IPS-15b (cell line): ENCODE results near the gene NRTN.

ENCODE experiments used
- H3K27me3 ChIP-seq: one replicate; pipeline ENCODE4 v1.6.1; 2013; ENCODE audit warnings: low read length; ENCODE audit not compliant: control insufficient read depth, insufficient read depth
- H3K36me3 ChIP-seq: one replicate; pipeline ENCODE4 v1.6.1; 2013; ENCODE audit warnings: low read length; ENCODE audit not compliant: control insufficient read depth, insufficient read depth
- H3K4me1 ChIP-seq: one replicate; pipeline ENCODE4 v1.6.1; 2013; ENCODE audit warnings: mild to moderate bottlenecking, low read length; ENCODE audit not compliant: control insufficient read depth, insufficient read depth
- H3K4me3 ChIP-seq: one replicate; pipeline ENCODE4 v1.5.1; 2013; ENCODE audit warnings: low read depth, low read length
- H3K9ac ChIP-seq: one replicate; pipeline ENCODE4 v1.6.1; 2013; ENCODE audit warnings: low read depth, mild to moderate bottlenecking, low read length
- H3K9me3 ChIP-seq: one replicate; pipeline ENCODE4 v1.6.1; 2013; ENCODE audit warnings: mild to moderate bottlenecking, low read length; ENCODE audit not compliant: control insufficient read depth, insufficient read depth

NRTN gene

GRCh38 chr19:5782945-5783919, 21.6 kb upstream of the NRTN start:
- Histone ChIP-seq H3K9ac (no peak overlapping the region), H3K4me1 (no peaks in the 10 kb centered on the region), H3K36me3 (peaks cover 37% of the 10 kb centered on the region), H3K27me3 (no peaks in the 10 kb centered on the region), H3K4me3 (no peak overlapping the region), H3K9me3 (no peaks in the 10 kb centered on the region)

DNA sequence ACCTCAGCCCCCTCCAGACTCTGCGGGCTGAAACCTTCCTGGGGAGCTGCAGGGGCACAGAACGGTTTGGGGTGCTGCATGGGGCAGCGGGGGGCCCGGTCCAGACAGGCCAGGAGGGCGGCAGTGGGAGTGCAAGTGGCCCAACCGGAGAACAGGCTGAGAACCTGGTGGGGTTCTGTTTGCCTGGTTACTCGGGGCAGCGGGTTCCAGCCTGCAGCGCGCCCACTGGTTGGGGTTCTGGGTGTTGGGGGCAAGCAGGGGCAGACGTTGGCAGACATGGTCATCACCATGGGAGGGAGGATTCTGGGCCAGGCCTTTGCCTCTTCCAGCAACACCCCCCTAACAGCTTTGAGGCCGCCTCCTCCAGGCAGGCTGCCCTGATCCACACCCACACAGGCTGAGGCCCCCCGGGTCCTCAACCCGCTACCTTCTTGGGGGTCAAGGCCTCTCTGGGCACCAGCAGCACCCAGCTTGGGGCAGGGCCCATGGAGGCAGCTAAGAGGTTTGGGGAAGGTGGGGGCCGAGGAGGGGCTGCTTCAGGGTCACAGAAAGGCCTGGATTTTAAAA, 20.2 kb upstream of the NRTN start, which contains the start of gene PRR22:
Gene PRR22 (minus strand): TSS at position 166 of the 567 bp plus-strand sequence. CDS start 86 bp downstream, at position 80.
- peaks cover 44% of the 10 kb centered on the region for H3K36me3 ChIP-seq
- H3K9ac ChIP-seq: no peak within 1 kb of the TSS
- H3K9me3 ChIP-seq: no peaks in the 10 kb centered on the region
- H3K4me3 ChIP-seq: no peak within 1 kb of the TSS
- no peaks in the 10 kb centered on the region for H3K4me1 ChIP-seq
- no peaks in the 10 kb centered on the region for H3K27me3 ChIP-seq

DNA sequence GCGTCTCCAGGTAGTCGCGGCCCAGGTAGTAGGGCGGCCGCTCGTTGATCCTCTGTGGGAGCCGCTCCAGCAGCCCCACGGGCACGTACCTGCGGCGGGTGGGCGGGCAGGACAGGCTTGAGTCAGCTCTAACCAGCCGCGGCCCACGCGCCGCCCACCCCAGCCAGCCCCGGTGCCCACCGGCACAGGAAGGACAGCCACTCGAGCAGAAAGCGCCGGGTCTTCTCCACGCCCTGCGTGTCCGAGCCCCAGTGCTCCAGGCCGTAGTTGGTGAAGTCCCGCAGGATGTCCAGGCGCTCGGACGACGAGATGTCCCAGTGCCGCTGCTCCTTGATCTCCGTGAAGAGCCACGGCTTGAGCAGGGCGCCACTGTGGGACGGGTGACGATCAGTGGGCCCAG, 19.4 kb upstream of the NRTN start:
- H3K9me3 ChIP-seq: no peaks in the 10 kb centered on the region
- H3K4me3 ChIP-seq: no peak overlapping the region
- peaks cover 48% of the 10 kb centered on the region for H3K36me3 ChIP-seq
- no peaks in the 10 kb centered on the region for H3K27me3 ChIP-seq
- no peak overlapping the region for H3K9ac ChIP-seq
- H3K4me1 ChIP-seq: no peaks in the 10 kb centered on the region

GRCh38 chr19:5786593-5787408, 18.1 kb upstream of the NRTN start:
- Histone ChIP-seq H3K9me3 (no peaks in the 10 kb centered on the region), H3K4me1 (no peaks in the 10 kb centered on the region), H3K36me3 (peaks cover 48% of the 10 kb centered on the region), H3K4me3 (no peak overlapping the region), H3K9ac (no peak overlapping the region), H3K27me3 (no peaks in the 10 kb centered on the region)

GRCh38 chr19:5787409-5788182, 17.3 kb upstream of the NRTN start:
- H3K4me1 ChIP-seq: no peaks in the 10 kb centered on the region
- no peak overlapping the region for H3K4me3 ChIP-seq
- no peak overlapping the region for H3K9ac ChIP-seq
- no peaks in the 10 kb centered on the region for H3K9me3 ChIP-seq
- peaks cover 48% of the 10 kb centered on the region for H3K36me3 ChIP-seq
- H3K27me3 ChIP-seq: no peaks in the 10 kb centered on the region

- Histone ChIP-seq H3K4me3 (no peak overlapping the region), H3K36me3 (peaks cover 48% of the 10 kb centered on the region), H3K9me3 (no peaks in the 10 kb centered on the region), H3K9ac (no peak overlapping the region), H3K27me3 (no peaks in the 10 kb centered on the region), H3K4me1 (no peaks in the 10 kb centered on the region)
Observed at GRCh38 chr19:5788422-5788821, 16.4 kb upstream of the NRTN start.

- H3K4me3 ChIP-seq: no peak overlapping the region
- no peaks in the 10 kb centered on the region for H3K4me1 ChIP-seq
- no peaks in the 10 kb centered on the region for H3K9me3 ChIP-seq
- peaks cover 45% of the 10 kb centered on the region for H3K36me3 ChIP-seq
- H3K27me3 ChIP-seq: no peaks in the 10 kb centered on the region
- H3K9ac ChIP-seq: no peak overlapping the region
Observed at GRCh38 chr19:5789351-5789761, 15.5 kb upstream of the NRTN start.

DNA sequence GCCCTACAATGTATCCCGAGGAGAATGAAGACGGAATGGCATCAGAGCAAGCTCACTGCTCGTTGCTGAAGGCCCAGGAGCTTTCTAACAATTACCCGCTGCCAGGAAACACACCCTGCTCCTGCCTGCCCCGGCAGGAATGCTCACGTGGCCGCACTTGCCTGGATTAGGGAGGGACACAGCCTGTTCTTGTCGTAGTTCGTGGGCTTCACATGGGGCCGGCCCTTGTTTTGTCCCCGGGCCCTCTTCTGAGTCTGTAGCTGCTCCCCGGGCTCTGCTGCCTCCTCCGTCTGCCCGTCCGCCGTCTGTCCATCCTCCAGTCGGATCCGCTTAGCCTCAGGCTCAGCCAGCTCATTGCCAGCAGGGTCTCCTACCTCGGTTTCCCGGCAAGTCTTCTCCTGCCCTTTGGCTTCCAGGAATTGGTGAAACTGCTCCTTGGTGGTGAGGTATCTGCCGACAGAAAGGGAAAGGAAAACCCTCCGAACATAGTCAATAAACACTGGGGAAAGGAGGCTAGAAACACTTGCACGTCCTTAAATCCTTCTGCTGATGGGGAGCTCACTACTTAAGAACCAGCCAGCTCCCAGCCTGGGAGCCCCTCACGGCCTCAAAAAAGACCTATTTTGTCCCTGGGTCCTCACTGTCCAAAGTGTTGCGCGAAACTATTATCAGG, 14.8 kb upstream of the NRTN start:
- Histone ChIP-seq H3K4me1 (no peaks in the 10 kb centered on the region), H3K4me3 (peak overlapping the region; percentile 82), H3K27me3 (no peaks in the 10 kb centered on the region), H3K9ac (no peak overlapping the region), H3K9me3 (no peaks in the 10 kb centered on the region), H3K36me3 (peaks cover 43% of the 10 kb centered on the region)

GRCh38 chr19:5790559-5791520, 14.0 kb upstream of the NRTN start, which contains the start of gene DUS3L:
Gene DUS3L, minus strand, starts transcription at chr19:5791163. Its CDS starts 22 bp downstream, at chr19:5791141.
- Histone ChIP-seq H3K9me3 (no peaks in the 10 kb centered on the region), H3K36me3 (peaks cover 36% of the 10 kb centered on the region), H3K27me3 (no peaks in the 10 kb centered on the region), H3K9ac (peak within 1 kb of the TSS; percentile 97), H3K4me3 (peak within 1 kb of the TSS; percentile 99), H3K4me1 (no peaks in the 10 kb centered on the region)

DNA sequence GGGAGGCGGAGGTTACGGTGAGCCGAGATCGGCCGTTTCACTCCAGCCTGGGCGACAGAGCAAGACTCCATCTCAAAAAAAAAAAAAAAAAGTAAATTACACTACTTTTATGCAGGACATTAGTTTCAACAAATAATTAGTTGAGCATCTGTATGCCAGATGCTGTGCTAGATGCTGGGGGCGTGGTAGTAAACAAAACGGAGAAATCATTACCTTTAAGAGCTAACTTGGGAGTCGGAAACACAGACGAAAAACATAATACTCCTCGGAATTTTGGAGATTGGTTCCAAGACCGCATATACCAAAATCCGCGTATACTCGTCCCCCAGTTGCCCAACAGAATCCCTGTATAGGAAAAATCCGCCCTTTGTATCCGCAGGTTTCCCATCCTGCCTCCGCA, 12.6 kb upstream of the NRTN start:
- Histone ChIP-seq H3K9ac (no peak overlapping the region), H3K4me3 (no peak overlapping the region), H3K36me3 (peaks cover 22% of the 10 kb centered on the region)

More for the DNA sequence above, 12.6 kb upstream of the NRTN start:
- Histone ChIP-seq H3K4me1 (no peaks in the 10 kb centered on the region), H3K27me3 (no peaks in the 10 kb centered on the region), H3K9me3 (no peaks in the 10 kb centered on the region)
